IMR-90 (cell line): ENCODE data around the gene GTPBP6. TPM values are rescaled to one million over a fixed set of nuclear protein-coding genes. Genes with fewer than 3 reads are reported as not detected.

ENCODE experiments used
- ATAC-seq: fragments of 200-7000 bp; cut with Tn5 transposase; 2 replicates; pipeline ENCODE4 v1.9.1; 2020; ENCODE audit warnings: low read depth, mild to moderate bottlenecking, moderate library complexity
- BruUV-seq: library from RNA; stranded (reverse); fragments of 400-500 nt; replicated peaks from 2 replicates; lab custom pipeline; 2021; lab: Mats Ljungman, UMichigan
- CTCF ChIA-PET: fragments of 300-600 bp; formaldehyde crosslinking; extraction: SDS; loops from one replicate; lab custom pipeline; 2021; ENCODE audit warnings: antibody characterized with exemption; lab: Yijun Ruan, JAX
- POLR2A ChIA-PET: fragments of 300-600 bp; sonication (Branson Sonifier 250); formaldehyde crosslinking; loops from one replicate; lab custom pipeline; 2022; ENCODE audit warnings: antibody characterized with exemption; ENCODE audit not compliant: unreplicated experiment; lab: Charles Lee
- DNase-seq: peaks from one replicate; pipeline ENCODE4 v3.0.0; 2013
- H2AFZ ChIP-seq: replicated peaks from 2 replicates; pipeline ENCODE3; 2013; ENCODE audit warnings: low read length, mild to moderate bottlenecking; ENCODE audit not compliant: poor library complexity
- H2AK5ac ChIP-seq: 2 replicates; pipeline ENCODE4 v1.6.1; 2013; ENCODE audit warnings: low read depth, low read length, inconsistent platforms
- H2AK9ac ChIP-seq: replicated peaks from 2 replicates; pipeline ENCODE3; 2013; ENCODE audit warnings: mild to moderate bottlenecking, low read depth, low read length, moderate library complexity; ENCODE audit not compliant: poor library complexity
- H2BK120ac ChIP-seq: 2 replicates; pipeline ENCODE4 v1.6.1; 2013; ENCODE audit warnings: low read depth, low read length, inconsistent platforms
- H2BK15ac ChIP-seq: 3 replicates; pipeline ENCODE4 v1.6.1; 2013; ENCODE audit warnings: low read depth, low read length, inconsistent platforms
- H2BK20ac ChIP-seq: 2 replicates; pipeline ENCODE4 v1.6.1; 2013; ENCODE audit warnings: low read depth, mild to moderate bottlenecking, inconsistent platforms, low read length, moderate library complexity
- H2BK5ac ChIP-seq: 2 replicates; pipeline ENCODE4 v1.6.1; 2013; ENCODE audit warnings: mild to moderate bottlenecking, low read depth, low read length, inconsistent platforms; ENCODE audit not compliant: poor library complexity, severe bottlenecking
- H3K14ac ChIP-seq: replicated peaks from 2 replicates; pipeline ENCODE4 v1.6.1; 2013; ENCODE audit warnings: low read depth, low read length, inconsistent platforms
- H3K18ac ChIP-seq: 2 replicates; pipeline ENCODE4 v1.6.1; 2013; ENCODE audit warnings: low read depth, low read length, control low read depth
- H3K23ac ChIP-seq: 2 replicates; pipeline ENCODE4 v1.6.1; 2013; ENCODE audit warnings: low read depth, low read length, inconsistent platforms
- H3K27ac ChIP-seq: 2 replicates; pipeline ENCODE4 v1.5.1; 2013; ENCODE audit warnings: mild to moderate bottlenecking, control low read depth, low read length; ENCODE audit not compliant: insufficient read depth
- H3K27me3 ChIP-seq: 2 replicates; pipeline ENCODE4 v1.6.1; 2013; ENCODE audit warnings: low read length; ENCODE audit not compliant: control insufficient read depth, insufficient read depth
- H3K36me3 ChIP-seq: 2 replicates; pipeline ENCODE4 v1.6.1; 2013; ENCODE audit warnings: low read length, mixed read lengths; ENCODE audit not compliant: control insufficient read depth, insufficient read depth
- H3K4ac ChIP-seq: 2 replicates; pipeline ENCODE4 v1.6.1; 2013; ENCODE audit warnings: low read depth, low read length, inconsistent platforms
- H3K4me1 ChIP-seq: 2 replicates; pipeline ENCODE4 v1.6.1; 2013; ENCODE audit warnings: low read length, mixed read lengths; ENCODE audit not compliant: control insufficient read depth, insufficient read depth
- H3K4me2 ChIP-seq: 2 replicates; pipeline ENCODE4 v1.6.1; 2013; ENCODE audit warnings: low read depth, mild to moderate bottlenecking, control low read depth, low read length, moderate library complexity
- H3K4me3 ChIP-seq: 2 replicates; pipeline ENCODE4 v1.5.1; 2013; ENCODE audit warnings: low read depth, mild to moderate bottlenecking, control low read depth, low read length, moderate library complexity; ENCODE audit not compliant: insufficient read depth
- H3K56ac ChIP-seq: 2 replicates; pipeline ENCODE4 v1.6.1; 2013; ENCODE audit warnings: low read length, inconsistent platforms; ENCODE audit not compliant: insufficient read depth; ENCODE audit errors: extremely low read depth
- H3K79me1 ChIP-seq, 2 experiments: 2 replicates each; pipeline ENCODE4 v1.6.1; 2013; ENCODE audit warnings: low read length in 2 of 2, inconsistent platforms in 1 of 2, low read depth in 1 of 2
- H3K9ac ChIP-seq: 2 replicates; pipeline ENCODE4 v1.6.1; 2013; ENCODE audit warnings: low read depth, low read length, control low read depth
- H3K9me1 ChIP-seq: 2 replicates; pipeline ENCODE4 v1.6.1; 2013; ENCODE audit warnings: low read length, inconsistent platforms; ENCODE audit not compliant: insufficient read depth
- H3K9me3 ChIP-seq: 2 replicates; pipeline ENCODE4 v1.6.1; 2013; ENCODE audit warnings: low read length; ENCODE audit not compliant: control insufficient read depth, insufficient read depth
- H4K20me1 ChIP-seq: 2 replicates; pipeline ENCODE4 v1.6.1; 2013; ENCODE audit warnings: low read length, inconsistent platforms; ENCODE audit not compliant: insufficient read depth
- H4K5ac ChIP-seq: 2 replicates; pipeline ENCODE4 v1.6.1; 2013; ENCODE audit warnings: mild to moderate bottlenecking, low read depth, low read length, control low read depth
- H4K8ac ChIP-seq, 2 experiments: 2 replicates each; pipeline ENCODE4 v1.6.1; 2013; ENCODE audit warnings: low read depth in 2 of 2, low read length in 2 of 2, control low read depth in 1 of 2, inconsistent platforms in 1 of 2
- H4K91ac ChIP-seq: 2 replicates; pipeline ENCODE4 v1.6.1; 2013; ENCODE audit warnings: low read depth, low read length, inconsistent platforms; ENCODE audit not compliant: insufficient read depth
- CEBPB ChIP-seq: IDR thresholded peaks from 2 replicates; pipeline ENCODE4 v1.6.1; 2012; ENCODE audit warnings: low read depth, low read length, improper control_type of control experiment
- CHD1 ChIP-seq: IDR thresholded peaks from 2 replicates; pipeline ENCODE4 v1.6.1; 2012; ENCODE audit warnings: low read depth, low read length, improper control_type of control experiment
- FOS ChIP-seq: fragments of 150-350 bp; IDR thresholded peaks from 2 replicates; pipeline ENCODE4 v1.6.1; 2016; ENCODE audit warnings: low read depth, low read length
- MAFK ChIP-seq: IDR thresholded peaks from 2 replicates; pipeline ENCODE4 v1.6.1; 2012; ENCODE audit warnings: low read depth, low read length, improper control_type of control experiment
- NFE2L2 ChIP-seq: fragments of 150-350 bp; IDR thresholded peaks from 2 replicates; pipeline ENCODE4 v1.6.1; 2016; ENCODE audit warnings: low read depth, mild to moderate bottlenecking, low read length
- POLR2A ChIP-seq: IDR thresholded peaks from 2 replicates; pipeline ENCODE4 v1.6.1; 2012; ENCODE audit warnings: mild to moderate bottlenecking, low read depth, low read length
- RCOR1 ChIP-seq: IDR thresholded peaks from 2 replicates; pipeline ENCODE4 v1.6.1; 2012; ENCODE audit warnings: mild to moderate bottlenecking, low read length, improper control_type of control experiment; ENCODE audit not compliant: insufficient replicate concordance
- RFX5 ChIP-seq: IDR thresholded peaks from 2 replicates; pipeline ENCODE4 v1.8.0; 2012; ENCODE audit warnings: low read depth, mild to moderate bottlenecking, low read length, moderate library complexity
- WGBS, 2 experiments: methylation state at CpG; one replicate each; pipeline versions ENCODE4 v1.1.5 to v1.1.7; 2013; ENCODE audit warnings: missing lambda C conversion rate in 2 of 2; ENCODE audit not compliant: insufficient read length in 1 of 2; ENCODE audit errors: extremely low coverage in 2 of 2; 5-methylcytosine and 5-hydroxymethylcytosine counted together
- dilution Hi-C: fragments of 300-500 bp; cut with HindIII; formaldehyde crosslinking; loops from one replicate; pipeline ENCODE4 v1.14.3; 2018; ENCODE audit warnings: low sequenced_read_pairs; ENCODE audit not compliant: unreplicated experiment
- in situ Hi-C: fragments of 300-500 bp; cut with MboI; formaldehyde crosslinking; loops from 3 replicates; pipeline ENCODE4 v1.14.3; 2019; ENCODE audit warnings: low sequenced_read_pairs, inconsistent platforms, mixed read lengths
- intact Hi-C: fragments of 100-400 bp; cut with micrococcal nuclease; formaldehyde crosslinking; loops from 2 replicates; pipeline ENCODE4 v1.10.0; 2022
- polyA plus RNA-seq, 3 experiments: library from polyadenylated mRNA; depleted of rRNA; stranded (reverse); fragments of >200 nt; gene quantifications; 2 replicates each; pipeline ENCODE4 v1.2.3, GENCODE V29; 2012; ENCODE audit warnings: low replicate concordance in 1 of 3
- total RNA-seq: library from RNA; depleted of rRNA; stranded (reverse); fragments of >200 nt; gene quantifications from 2 replicates; pipeline ENCODE4 v1.2.3, GENCODE V29; 2012; rRNA removed
- TF ChIP-seq, protein P1 (sequence below): fragments of 150-350 bp; IDR thresholded peaks from 2 replicates; pipeline ENCODE4 v1.6.1; 2016; ENCODE audit warnings: low read depth, mild to moderate bottlenecking, low read length, moderate library complexity, borderline replicate concordance

GTPBP6 gene
- total and polyA plus RNA-seq, 2 of the 4 experiments (the other 2 are of a cell fraction): 24.0 to 31.6 TPM

DNA sequence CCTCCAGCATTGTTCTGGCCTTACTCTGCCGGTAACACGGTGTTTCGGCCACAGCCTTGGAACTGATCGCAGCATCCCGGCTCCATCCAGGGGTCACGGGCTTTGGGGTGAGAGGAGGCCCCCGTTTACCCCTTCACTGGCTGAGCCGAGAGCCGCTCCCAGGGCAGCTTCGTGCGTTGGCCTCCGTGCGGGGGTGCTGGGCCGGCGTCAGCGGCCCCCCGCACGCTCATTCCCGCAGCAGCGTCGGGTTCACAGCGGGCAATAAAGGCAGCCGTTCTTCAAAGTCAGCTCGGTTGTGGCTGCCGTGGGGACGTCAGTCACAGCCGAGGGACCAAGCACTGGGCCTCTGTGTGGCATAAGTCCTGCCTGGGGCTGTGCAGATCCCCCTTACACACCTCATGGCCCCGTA lies 62.7 kb downstream of the GTPBP6 start:
- intact Hi-C loops: no loop called here
- H4K20me1 ChIP-seq: no peaks in the 10 kb centered on the region
- no peak overlapping the region for H3K18ac ChIP-seq
- H3K36me3 ChIP-seq: no peaks in the 10 kb centered on the region
- no peak overlapping the region for H2BK120ac ChIP-seq
- DNase-seq (no peak), ATAC-seq (no peak)
- no peak overlapping the region for H3K9ac ChIP-seq
- no peaks in the 10 kb centered on the region for H3K27me3 ChIP-seq
- H3K4me1 ChIP-seq: no peaks in the 10 kb centered on the region
- 82% methylated on average over 15 of the region's 28 CpGs; no CpG with 5 or more reads in 1 of the 2 experiments for WGBS, 2 experiments
- no peak overlapping the region for H4K8ac ChIP-seq
- H2BK5ac ChIP-seq: no peak overlapping the region
- H3K9me3 ChIP-seq: peaks cover 4% of the 10 kb centered on the region; the same call in 1 of the 2 replicates
- no peak overlapping the region for H3K4me2 ChIP-seq
- in situ Hi-C loops: no loop called here
- H3K4ac ChIP-seq: no peak overlapping the region
- H3K4me3 ChIP-seq: no peak overlapping the region
- no peak overlapping the region for H3K14ac ChIP-seq
- no peak overlapping the region for H3K27ac ChIP-seq
- no peak overlapping the region for H2BK20ac ChIP-seq
- BruUV-seq: no TSS peak
- H2BK15ac ChIP-seq: no peak overlapping the region
- H2AK5ac ChIP-seq: no peak overlapping the region
- no peak overlapping the region for H4K5ac ChIP-seq
- H4K91ac ChIP-seq: no peak overlapping the region
- no peak overlapping the region for H3K23ac ChIP-seq
- no peak overlapping the region for H3K56ac ChIP-seq
- no peak overlapping the region for H2AK9ac ChIP-seq
- no peaks in the 10 kb centered on the region for H3K79me1 ChIP-seq
- TF ChIP-seq CEBPB (no peak), FOS (no peak), CHD1 (no peak), RFX5 (no peak), NFE2L2 (no peak), MAFK (no peak), RCOR1 (no peak), POLR2A (no peak)
- TF ChIP-seq, protein P1, sequence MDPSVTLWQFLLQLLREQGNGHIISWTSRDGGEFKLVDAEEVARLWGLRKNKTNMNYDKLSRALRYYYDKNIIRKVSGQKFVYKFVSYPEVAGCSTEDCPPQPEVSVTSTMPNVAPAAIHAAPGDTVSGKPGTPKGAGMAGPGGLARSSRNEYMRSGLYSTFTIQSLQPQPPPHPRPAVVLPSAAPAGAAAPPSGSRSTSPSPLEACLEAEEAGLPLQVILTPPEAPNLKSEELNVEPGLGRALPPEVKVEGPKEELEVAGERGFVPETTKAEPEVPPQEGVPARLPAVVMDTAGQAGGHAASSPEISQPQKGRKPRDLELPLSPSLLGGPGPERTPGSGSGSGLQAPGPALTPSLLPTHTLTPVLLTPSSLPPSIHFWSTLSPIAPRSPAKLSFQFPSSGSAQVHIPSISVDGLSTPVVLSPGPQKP: no peak
- no peaks in the 10 kb centered on the region for H3K9me1 ChIP-seq
- dilution Hi-C loops: no loop called here
- ChIA-PET CTCF (no interaction called here), POLR2A (no interaction called here)
- no peak overlapping the region for H2AFZ ChIP-seq

Other genes with a start within 250 kb of the GTPBP6 start
- gene PLCXD1, start 37.4 kb downstream of the GTPBP6 start, total RNA-seq: 16.7 and 19.2 TPM in 2 replicates
- 16.9 and 17.7 TPM in 2 replicates for gene PLCXD1, start 37.4 kb downstream of the GTPBP6 start, polyA plus RNA-seq (2012; rRNA removed)
- gene PPP2R3B, start 68.1 kb upstream of the GTPBP6 start, total RNA-seq: 11.1 and 13.3 TPM in 2 replicates
- gene PPP2R3B, start 68.1 kb upstream of the GTPBP6 start, polyA plus RNA-seq (2012; rRNA removed): 13.2 and 13.7 TPM in 2 replicates